ENCODE data around the gene FOXP3. TPM values are rescaled to one million over a fixed set of nuclear protein-coding genes. Genes with fewer than 3 reads are reported as not detected.
A peak's percentile ranks its signal among the peaks of the same experiment; 100 is the strongest.

FOXP3 gene
- total RNA-seq, 1 experiment from 2014 or later = 0.26 TPM

GRCh38 chrX:49273181-49273727, 8.7 kb upstream of the FOXP3 start:
- no peak for DNase-seq
- peaks cover 49% of the 10 kb centered on the region for H3K36me3 Mint-ChIP-seq (ENCODE audit: insufficient read depth, unreplicated experiment)
- H3K27ac Mint-ChIP-seq (ENCODE audit: unreplicated experiment) = no peak overlapping the region
- CTCF ChIA-PET = interaction anchor here (1.0 kb wide), 1 partner anchor 10 kb away, joined by 3 read pairs; no protein-coding TSS in a partner anchor
- BruUV-seq (replicated peaks) = no TSS peak
- H3K4me1 Mint-ChIP-seq (ENCODE audit: low read depth, unreplicated experiment) = peaks cover 20% of the 10 kb centered on the region
- H3K27me3 Mint-ChIP-seq (ENCODE audit: unreplicated experiment) = no peaks in the 10 kb centered on the region
- TF ChIP-seq CTCF (IDR thresholded peaks at IDR 0.05; ENCODE audit: unreplicated experiment) = no peak
- no peak overlapping the region for H3K4me3 Mint-ChIP-seq (ENCODE audit: low read depth, unreplicated experiment)
- no peaks in the 10 kb centered on the region for H3K9me3 Mint-ChIP-seq (ENCODE audit: low read depth, unreplicated experiment)
- intact Hi-C loops (cut with micrococcal nuclease; ENCODE audit: unreplicated experiment) = no loop called here

- no peak overlapping the region for H3K27ac Mint-ChIP-seq (ENCODE audit: unreplicated experiment)
- intact Hi-C loops (cut with micrococcal nuclease; ENCODE audit: unreplicated experiment) = no loop called here
- H3K4me3 Mint-ChIP-seq (ENCODE audit: low read depth, unreplicated experiment) = no peak overlapping the region
Measured at GRCh38 chrX:49272421-49272820, 7.9 kb upstream of the FOXP3 start.

GRCh38 chrX:49271341-49271740, 6.8 kb upstream of the FOXP3 start:
- intact Hi-C loops (cut with micrococcal nuclease; ENCODE audit: unreplicated experiment) = no loop called here
- Mint-ChIP-seq H3K4me1 (ENCODE audit: low read depth, unreplicated experiment) (peaks cover 19% of the 10 kb centered on the region), H3K4me3 (ENCODE audit: low read depth, unreplicated experiment) (peak overlapping the region; percentile 71), H3K27me3 (ENCODE audit: unreplicated experiment) (no peaks in the 10 kb centered on the region), H3K36me3 (ENCODE audit: insufficient read depth, unreplicated experiment) (peaks cover 44% of the 10 kb centered on the region), H3K9me3 (ENCODE audit: low read depth, unreplicated experiment) (no peaks in the 10 kb centered on the region), H3K27ac (ENCODE audit: unreplicated experiment) (peak overlapping the region; percentile 27)
- TSS peak; percentile 40 for BruUV-seq (replicated peaks)
- TF ChIP-seq CTCF (IDR thresholded peaks at IDR 0.05; ENCODE audit: unreplicated experiment) = no peak
- no peak for DNase-seq
- CTCF ChIA-PET = no interaction called here

More at GRCh38 chrX:49272421-49272820, 7.9 kb upstream of the FOXP3 start:
- H3K9me3 Mint-ChIP-seq (ENCODE audit: low read depth, unreplicated experiment) = no peaks in the 10 kb centered on the region
- no peaks in the 10 kb centered on the region for H3K27me3 Mint-ChIP-seq (ENCODE audit: unreplicated experiment)
- CTCF ChIA-PET = no interaction called here
- no TSS peak for BruUV-seq (replicated peaks)
- DNase-seq = no peak
- TF ChIP-seq CTCF (IDR thresholded peaks at IDR 0.05; ENCODE audit: unreplicated experiment) = no peak
- peaks cover 26% of the 10 kb centered on the region for H3K4me1 Mint-ChIP-seq (ENCODE audit: low read depth, unreplicated experiment)
- H3K36me3 Mint-ChIP-seq (ENCODE audit: insufficient read depth, unreplicated experiment) = peaks cover 50% of the 10 kb centered on the region

GRCh38 chrX:49270249-49270921, 5.9 kb upstream of the FOXP3 start:
- CTCF ChIA-PET = no interaction called here
- Mint-ChIP-seq H3K27ac (ENCODE audit: unreplicated experiment) (peak overlapping the region; percentile 27), H3K4me3 (ENCODE audit: low read depth, unreplicated experiment) (peak overlapping the region; percentile 71), H3K9me3 (ENCODE audit: low read depth, unreplicated experiment) (no peaks in the 10 kb centered on the region), H3K27me3 (ENCODE audit: unreplicated experiment) (no peaks in the 10 kb centered on the region), H3K36me3 (ENCODE audit: insufficient read depth, unreplicated experiment) (peaks cover 44% of the 10 kb centered on the region), H3K4me1 (ENCODE audit: low read depth, unreplicated experiment) (peaks cover 19% of the 10 kb centered on the region)
- DNase-seq = no peak
- no TSS peak for BruUV-seq (replicated peaks)
- intact Hi-C loops (cut with micrococcal nuclease; ENCODE audit: unreplicated experiment) = no loop called here
- TF ChIP-seq CTCF (IDR thresholded peaks at IDR 0.05; ENCODE audit: unreplicated experiment) = no peak

Data from Calu3 (cell line).